NCI-H226 (cell line): Measurements from ENCODE around the gene TMEM204.

ENCODE experiments used
- DNase-seq: peaks from one replicate; pipeline ENCODE4 v3.0.0-alpha.2; 2015

TMEM204 gene

GRCh38 chr16:1500465-1501150 is 32.9 kb upstream of the TMEM204 start:
- no peak for DNase-seq

- no peak for DNase-seq
Observed at GRCh38 chr16:1501630-1502029, 31.8 kb upstream of the TMEM204 start.

GRCh38 chr16:1502092-1503004 is 31.1 kb upstream of the TMEM204 start:
- no peak for DNase-seq

- DNase-seq = no peak
Observed at GRCh38 chr16:1503110-1503955, 30.1 kb upstream of the TMEM204 start.

GRCh38 chr16:1505073-1505844 is 28.2 kb upstream of the TMEM204 start:
- DNase-seq = no peak

- DNase-seq = no peak
Observed at GRCh38 chr16:1505912-1506311, 27.6 kb upstream of the TMEM204 start.

- DNase-seq = no peak
Observed at GRCh38 chr16:1506494-1507213, 26.8 kb upstream of the TMEM204 start.

- DNase-seq = no peak
Observed at GRCh38 chr16:1508494-1509187, 24.8 kb upstream of the TMEM204 start.

GRCh38 chr16:1509307-1510221 is 23.9 kb upstream of the TMEM204 start:
- no peak for DNase-seq

- no peak for DNase-seq
Observed at GRCh38 chr16:1510272-1510671, 23.2 kb upstream of the TMEM204 start.

GRCh38 chr16:1510941-1511351 is 22.5 kb upstream of the TMEM204 start:
- DNase-seq = no peak

- DNase-seq = no peak
Observed at GRCh38 chr16:1511662-1512569, 21.6 kb upstream of the TMEM204 start.

GRCh38 chr16:1512774-1513173 is 20.7 kb upstream of the TMEM204 start:
- no peak for DNase-seq

- DNase-seq = no peak
Observed at GRCh38 chr16:1514507-1514906, 19.0 kb upstream of the TMEM204 start.

- DNase-seq = no peak
Observed at GRCh38 chr16:1518626-1519135, 14.8 kb upstream of the TMEM204 start.

- DNase-seq = no peak
Observed at GRCh38 chr16:1519831-1520230, 13.6 kb upstream of the TMEM204 start.

GRCh38 chr16:1520461-1520860 is 13.0 kb upstream of the TMEM204 start:
- no peak for DNase-seq

GRCh38 chr16:1523581-1524245 is 9.8 kb upstream of the TMEM204 start:
- DNase-seq = no peak
